Naive B cell (primary cell): ENCODE measurements around the gene ABCB4. TPM values are rescaled to one million over a fixed set of nuclear protein-coding genes. Genes with fewer than 3 reads are reported as not detected.

Experiments
- ATAC-seq, 2 donors: fragments of 150-1000 bp; cut with Tn5 transposase; 2 replicates each; pipeline ENCODE4 v1.10.0; 2021; ENCODE audit warnings: low read depth in 2 of 2, mild to moderate bottlenecking in 2 of 2, moderate library complexity in 2 of 2
- DNase-seq: peaks from one replicate; pipeline ENCODE4 v3.0.0; 2022
- H3K27ac Mint-ChIP-seq, 6 donors: one replicate each; pipeline ENCODE4 v1.8.0; 2020 to 2022; ENCODE audit warnings: mild to moderate bottlenecking in 6 of 6, mixed read lengths in 6 of 6, moderate library complexity in 5 of 6, inconsistent platforms in 2 of 6
- H3K27me3 Mint-ChIP-seq, 3 donors: one replicate each; pipeline ENCODE4 v1.8.0; 2021 to 2022; ENCODE audit warnings: mixed read lengths in 3 of 3, mild to moderate bottlenecking in 1 of 3
- H3K36me3 Mint-ChIP-seq, 2 donors: one replicate each; pipeline ENCODE4 v1.8.0; 2020 to 2022; ENCODE audit warnings: mixed read lengths in 2 of 2, inconsistent platforms in 1 of 2, mild to moderate bottlenecking in 1 of 2
- H3K4me1 Mint-ChIP-seq, 3 donors: one replicate each; pipeline ENCODE4 v1.8.0; 2020 to 2022; ENCODE audit warnings: mixed read lengths in 3 of 3, inconsistent platforms in 1 of 3, mild to moderate bottlenecking in 1 of 3, moderate library complexity in 1 of 3
- H3K4me3 Mint-ChIP-seq, 8 donors: one replicate each; pipeline ENCODE4 v1.8.0; 2020 to 2022; ENCODE audit warnings: mild to moderate bottlenecking in 8 of 8, mixed read lengths in 8 of 8, moderate library complexity in 8 of 8, inconsistent platforms in 2 of 8
- H3K9me3 Mint-ChIP-seq, 7 donors: one replicate each; pipeline ENCODE4 v1.8.0; 2020 to 2022; ENCODE audit warnings: mixed read lengths in 7 of 7, mild to moderate bottlenecking in 5 of 7, inconsistent platforms in 2 of 7, moderate library complexity in 1 of 7
- polyA plus RNA-seq, 6 donors: library from polyadenylated mRNA; unstranded; fragments of 300-500 nt; fragmentation: Illumina TruSeq; gene quantifications; one replicate each; pipeline ENCODE4 v1.2.3, GENCODE V29; 2021; ENCODE audit warnings: low read depth in 6 of 6

ABCB4 gene
- polyA plus RNA-seq, 6 donors from 2014 or later = 21.3 to 50.9 (median 28.0) TPM

DNA sequence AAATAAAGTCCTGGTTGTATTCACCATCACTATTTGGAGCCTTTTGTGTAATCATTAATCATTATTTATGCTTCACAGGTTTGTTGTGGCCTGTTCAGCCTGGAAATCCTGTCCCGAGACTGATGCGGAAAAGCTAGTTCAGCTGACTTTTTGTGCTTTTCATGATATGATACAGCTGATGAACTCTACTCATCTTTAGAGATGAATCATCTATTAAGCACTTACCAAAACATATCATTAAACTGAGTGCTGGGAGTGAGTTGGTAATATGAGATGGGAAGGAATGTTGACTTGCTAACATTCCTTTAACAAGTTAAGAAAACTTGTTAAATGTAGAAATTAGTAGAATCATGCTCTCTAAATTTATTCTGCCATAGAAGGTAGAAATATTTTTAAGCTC, 77.0 kb downstream of the ABCB4 start:
- Mint-ChIP-seq H3K9me3 (no peaks in the 10 kb centered on the region), H3K27ac (peak overlapping the region in 3 of 6 donors; percentile 14 to 44 (median 42)), H3K27me3 (no peaks in the 10 kb centered on the region), H3K36me3 (peaks cover 21 to 28% of the 10 kb centered on the region in 2 donors), H3K4me1 (peaks cover 0 to 5% (median 0%) of the 10 kb centered on the region in 3 donors), H3K4me3 (no peak overlapping the region)
- ATAC-seq = no peak
- no peak for DNase-seq

DNA sequence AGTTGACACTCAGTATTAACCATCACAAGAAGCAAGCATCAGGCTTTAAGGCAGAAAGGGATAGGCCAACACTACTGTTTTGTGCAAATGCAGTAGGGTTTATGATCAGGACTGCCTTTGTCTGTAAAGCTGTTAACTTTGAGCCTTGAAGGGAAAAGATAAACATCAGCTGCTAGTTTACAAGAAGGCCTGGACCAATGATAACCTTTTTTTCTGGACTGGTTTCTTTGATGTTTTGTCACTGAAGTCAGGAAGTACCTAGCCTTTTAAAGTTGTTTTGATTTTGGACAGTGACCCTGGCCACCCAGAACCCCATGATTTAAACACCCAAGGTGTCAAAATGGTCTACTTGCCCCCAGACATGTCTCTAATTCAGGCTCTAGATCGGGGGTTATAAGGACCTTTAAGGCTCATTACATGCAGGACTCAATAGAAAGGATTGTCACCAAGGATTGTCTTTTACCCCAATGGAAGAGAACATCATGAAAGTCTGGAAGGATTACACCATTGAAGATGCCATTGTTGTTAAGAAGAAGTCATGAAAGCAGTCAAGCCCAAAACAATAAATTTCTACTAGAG, 79.9 kb downstream of the ABCB4 start:
- Mint-ChIP-seq H3K36me3 (peaks cover 14 to 22% of the 10 kb centered on the region in 2 donors), H3K4me1 (peaks cover 0 to 5% (median 0%) of the 10 kb centered on the region in 3 donors), H3K9me3 (no peaks in the 10 kb centered on the region), H3K4me3 (no peak overlapping the region), H3K27me3 (no peaks in the 10 kb centered on the region), H3K27ac (no peak overlapping the region)
- ATAC-seq = no peak
- no peak for DNase-seq

DNA sequence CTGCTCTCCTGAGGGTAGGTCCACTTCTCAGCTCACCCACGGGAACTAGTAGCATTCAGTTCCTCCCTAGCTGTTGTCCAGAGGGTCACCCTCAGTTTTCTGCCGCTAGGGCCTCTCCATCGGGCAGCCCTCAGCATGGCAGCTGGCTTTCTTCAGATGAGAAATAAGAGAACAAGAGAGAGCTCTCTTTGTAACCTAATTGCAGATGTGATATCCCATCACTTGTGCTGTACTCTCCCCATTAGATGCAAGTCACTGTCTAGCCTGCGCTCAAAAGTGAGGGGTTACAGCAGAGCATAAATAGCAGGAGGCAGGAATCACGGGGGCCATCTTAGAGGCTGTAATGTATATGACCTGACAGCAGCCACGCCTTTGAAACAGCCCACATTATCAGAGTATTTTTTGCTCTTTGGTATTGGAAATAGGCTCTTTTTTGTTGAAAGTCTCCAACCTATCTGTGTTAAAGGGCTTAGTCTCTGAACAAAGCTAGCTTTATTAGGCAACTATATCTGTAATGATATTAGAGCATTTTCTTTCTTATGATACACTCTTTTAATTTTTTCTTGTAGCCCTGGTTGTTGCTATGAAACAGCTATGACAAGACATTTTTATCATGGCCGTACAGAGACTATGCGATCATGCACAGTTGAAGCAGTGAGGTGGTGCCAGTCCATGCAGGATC, 84.3 kb downstream of the ABCB4 start:
- Mint-ChIP-seq H3K4me1 (peaks cover 0 to 5% (median 2%) of the 10 kb centered on the region in 3 donors), H3K36me3 (peaks cover 20 to 26% of the 10 kb centered on the region in 2 donors), H3K4me3 (no peak overlapping the region), H3K27me3 (no peaks in the 10 kb centered on the region), H3K9me3 (peaks cover 0 to 4% (median 0%) of the 10 kb centered on the region in 7 donors), H3K27ac (no peak overlapping the region)
- DNase-seq (no peak), ATAC-seq (no peak)

DNA sequence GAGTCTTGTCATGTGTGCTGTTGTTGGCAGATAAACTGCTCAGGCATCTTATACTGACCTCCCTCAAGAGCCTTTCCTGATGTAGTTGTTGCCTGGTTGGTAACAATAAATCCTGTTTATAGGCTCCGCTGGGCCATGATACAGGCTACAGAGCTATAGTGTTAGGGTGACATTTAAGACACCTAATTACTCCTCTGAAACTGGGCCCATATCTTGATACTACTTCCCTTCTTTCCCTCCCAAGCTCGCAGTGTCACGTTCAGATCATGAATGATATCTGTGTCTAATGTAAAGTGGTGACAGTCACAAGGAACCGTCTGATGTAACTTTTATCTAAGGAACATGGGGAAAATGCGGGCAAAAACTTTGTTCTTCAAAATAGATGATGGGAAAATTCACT, 94.6 kb downstream of the ABCB4 start:
- ATAC-seq (no peak), DNase-seq (no peak)
- Mint-ChIP-seq H3K27ac (no peak overlapping the region), H3K4me1 (no peaks in the 10 kb centered on the region), H3K27me3 (no peaks in the 10 kb centered on the region), H3K4me3 (no peak overlapping the region), H3K36me3 (peaks cover 18 to 23% of the 10 kb centered on the region in 2 donors), H3K9me3 (peaks cover 0 to 2% (median 0%) of the 10 kb centered on the region in 7 donors)

DNA sequence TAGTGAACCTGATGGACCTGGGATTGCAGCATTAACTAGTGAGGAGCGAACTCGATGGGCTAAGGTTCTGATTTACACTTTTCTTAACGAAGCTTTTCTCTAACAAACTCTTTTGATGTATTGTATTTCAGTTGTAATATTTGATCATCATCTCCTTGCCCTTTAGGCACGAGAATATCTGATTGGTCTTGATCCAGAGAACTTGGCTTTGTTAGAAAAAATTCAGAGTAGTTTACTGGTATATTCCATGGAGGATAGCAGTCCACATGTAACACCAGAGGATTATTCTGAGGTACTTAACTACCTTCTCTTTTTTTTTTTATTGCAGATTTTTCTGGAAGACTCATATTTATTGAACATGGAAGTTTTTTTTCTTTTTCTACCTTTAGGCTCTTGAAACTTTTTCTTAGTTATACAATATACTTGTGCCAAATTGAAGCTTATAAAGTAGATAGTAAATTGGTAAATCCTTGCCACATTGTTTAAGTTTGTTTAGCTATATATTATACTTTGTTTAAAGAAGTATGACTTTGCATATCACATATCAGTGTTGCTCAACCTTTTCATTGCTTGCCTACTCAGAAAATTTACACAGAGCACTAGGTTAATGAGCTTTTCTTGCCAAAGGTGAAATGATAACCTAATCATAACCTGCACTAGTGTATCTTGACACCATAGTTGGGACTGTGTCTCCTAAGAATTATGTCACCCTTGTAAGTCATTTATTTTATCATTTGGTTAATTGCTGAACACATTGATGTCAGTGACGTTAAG, 99.6 kb downstream of the ABCB4 start:
- no peaks in the 10 kb centered on the region for H3K27me3 Mint-ChIP-seq
- peaks cover 7 to 19% of the 10 kb centered on the region in 2 donors for H3K36me3 Mint-ChIP-seq
- H3K27ac Mint-ChIP-seq = no peak overlapping the region
- H3K4me3 Mint-ChIP-seq = no peak overlapping the region
- H3K4me1 Mint-ChIP-seq = no peaks in the 10 kb centered on the region
- ATAC-seq (no peak), DNase-seq (no peak)
- no peaks in the 10 kb centered on the region for H3K9me3 Mint-ChIP-seq

DNA sequence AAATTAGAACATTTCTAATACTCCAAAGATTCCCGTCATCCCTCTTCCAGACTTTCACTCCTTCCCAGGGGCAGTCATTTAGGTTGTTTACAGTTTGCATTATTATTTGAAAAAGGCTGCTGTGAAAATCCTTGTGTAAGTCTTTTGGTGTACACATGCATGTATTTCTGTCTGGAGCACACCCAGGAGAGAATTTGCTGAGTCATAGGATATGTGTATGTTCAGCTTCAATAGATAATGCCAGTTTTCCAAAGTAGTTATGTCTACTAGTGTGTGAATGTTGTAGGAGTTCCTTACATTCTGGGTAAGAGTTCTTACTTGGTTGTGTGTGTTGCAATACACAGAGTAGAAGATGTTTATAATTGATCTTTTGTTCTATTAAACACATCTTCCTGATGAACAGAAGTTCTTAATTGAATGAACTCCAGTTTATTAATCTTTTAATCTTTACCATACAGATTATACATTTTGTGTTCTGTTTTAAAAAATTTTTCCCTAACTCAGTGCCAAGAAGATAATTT, 104.8 kb downstream of the ABCB4 start:
- DNase-seq (no peak), ATAC-seq (no peak)
- no peak overlapping the region for H3K27ac Mint-ChIP-seq
- no peaks in the 10 kb centered on the region for H3K4me1 Mint-ChIP-seq
- no peaks in the 10 kb centered on the region for H3K27me3 Mint-ChIP-seq
- peaks cover 0 to 8% of the 10 kb centered on the region in 2 donors for H3K36me3 Mint-ChIP-seq
- H3K9me3 Mint-ChIP-seq = no peaks in the 10 kb centered on the region
- H3K4me3 Mint-ChIP-seq = no peak overlapping the region

DNA sequence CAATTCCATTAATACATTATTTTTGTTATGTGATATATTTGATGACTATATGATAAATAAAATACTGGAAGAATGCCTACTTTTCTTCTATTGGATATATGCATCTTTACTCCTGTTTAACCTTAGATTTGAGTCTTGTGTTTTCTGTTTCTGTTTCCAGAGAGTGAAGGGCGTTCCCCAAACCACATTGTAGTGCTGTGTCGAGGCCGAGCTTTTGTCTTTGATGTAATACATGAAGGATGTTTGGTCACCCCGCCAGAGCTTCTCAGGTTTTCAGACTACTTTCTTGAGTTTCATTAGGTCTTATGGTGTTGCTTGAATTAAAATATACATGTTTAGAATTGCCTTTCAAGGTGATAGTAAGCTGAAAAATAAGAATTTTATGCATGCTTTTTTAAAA, 106.3 kb downstream of the ABCB4 start:
- no peaks in the 10 kb centered on the region for H3K4me1 Mint-ChIP-seq
- DNase-seq = no peak
- H3K27me3 Mint-ChIP-seq = no peaks in the 10 kb centered on the region

DNA sequence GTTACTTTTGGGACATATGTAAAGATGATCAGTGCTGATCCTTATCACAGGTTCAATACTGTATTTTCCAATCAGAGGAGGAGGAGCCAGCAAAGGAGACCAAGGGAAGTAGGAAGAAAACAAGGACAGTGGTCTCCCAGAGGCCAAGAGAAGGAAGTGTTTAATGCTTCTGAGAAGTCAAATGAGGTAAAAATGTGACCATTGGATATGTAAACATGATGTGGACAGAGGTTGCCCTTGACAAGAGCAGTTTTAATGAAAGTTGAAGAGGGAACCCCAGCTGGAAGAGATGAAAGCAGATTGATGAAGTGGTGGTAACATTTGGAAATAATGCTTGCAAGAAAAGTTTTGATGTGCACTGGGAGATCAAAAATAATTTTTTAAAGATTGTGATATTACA, 111.2 kb downstream of the ABCB4 start:
- Mint-ChIP-seq H3K9me3 (no peaks in the 10 kb centered on the region), H3K4me3 (no peak overlapping the region), H3K36me3 (no peaks in the 10 kb centered on the region), H3K27me3 (no peaks in the 10 kb centered on the region), H3K27ac (no peak overlapping the region), H3K4me1 (no peaks in the 10 kb centered on the region)
- DNase-seq (no peak), ATAC-seq (no peak)

More for the DNA sequence above, 106.3 kb downstream of the ABCB4 start:
- Mint-ChIP-seq H3K4me3 (no peak overlapping the region), H3K9me3 (no peaks in the 10 kb centered on the region), H3K36me3 (peaks cover 0 to 8% of the 10 kb centered on the region in 2 donors), H3K27ac (no peak overlapping the region)
- no peak for ATAC-seq

DNA sequence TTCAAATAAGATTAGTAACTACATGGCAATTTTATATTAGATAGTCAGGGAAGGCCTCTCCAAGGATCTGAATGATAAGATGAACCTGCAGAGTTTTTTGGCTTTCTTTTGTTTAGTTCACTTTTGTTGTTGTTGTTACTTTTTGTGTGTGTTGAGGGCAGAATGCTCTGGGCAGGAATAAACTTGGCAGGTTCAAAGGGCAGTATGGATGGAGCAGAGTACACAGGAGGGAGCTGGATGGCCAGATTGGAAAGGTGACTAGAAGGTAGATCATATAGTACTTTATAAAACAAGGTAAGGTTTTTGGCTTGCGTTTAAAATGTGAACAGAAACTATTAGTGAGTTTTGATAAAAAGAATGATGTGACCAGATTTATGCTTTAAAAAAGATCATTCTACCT, 112.1 kb downstream of the ABCB4 start:
- no peak overlapping the region for H3K4me3 Mint-ChIP-seq
- no peaks in the 10 kb centered on the region for H3K36me3 Mint-ChIP-seq
- no peak for DNase-seq
- H3K27ac Mint-ChIP-seq = no peak overlapping the region
- no peaks in the 10 kb centered on the region for H3K9me3 Mint-ChIP-seq
- no peaks in the 10 kb centered on the region for H3K4me1 Mint-ChIP-seq
- ATAC-seq = no peak
- H3K27me3 Mint-ChIP-seq = no peaks in the 10 kb centered on the region

DNA sequence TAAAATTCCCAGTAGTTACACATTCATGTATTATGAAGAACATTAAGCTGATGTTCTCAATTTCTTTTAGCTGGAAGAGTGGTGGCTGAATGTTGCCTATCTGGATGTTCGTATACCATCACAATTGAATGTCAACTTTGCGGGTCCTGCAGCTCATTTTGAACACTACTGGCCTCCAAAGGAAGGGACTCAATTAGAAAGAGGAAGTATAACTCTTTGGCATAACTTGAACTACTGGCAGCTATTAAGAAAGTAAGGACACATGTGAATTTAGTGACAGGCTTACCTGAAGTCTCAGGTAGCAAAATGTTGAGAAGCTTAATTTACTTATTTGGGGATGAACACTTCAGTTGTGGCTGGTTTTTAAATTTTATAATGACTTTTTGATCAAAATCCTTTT, 114.2 kb downstream of the ABCB4 start:
- no peak for ATAC-seq
- Mint-ChIP-seq H3K4me1 (no peaks in the 10 kb centered on the region), H3K27ac (no peak overlapping the region), H3K4me3 (no peak overlapping the region), H3K36me3 (peaks cover 3 to 5% of the 10 kb centered on the region in 2 donors), H3K9me3 (no peaks in the 10 kb centered on the region), H3K27me3 (no peaks in the 10 kb centered on the region)
- no peak for DNase-seq

DNA sequence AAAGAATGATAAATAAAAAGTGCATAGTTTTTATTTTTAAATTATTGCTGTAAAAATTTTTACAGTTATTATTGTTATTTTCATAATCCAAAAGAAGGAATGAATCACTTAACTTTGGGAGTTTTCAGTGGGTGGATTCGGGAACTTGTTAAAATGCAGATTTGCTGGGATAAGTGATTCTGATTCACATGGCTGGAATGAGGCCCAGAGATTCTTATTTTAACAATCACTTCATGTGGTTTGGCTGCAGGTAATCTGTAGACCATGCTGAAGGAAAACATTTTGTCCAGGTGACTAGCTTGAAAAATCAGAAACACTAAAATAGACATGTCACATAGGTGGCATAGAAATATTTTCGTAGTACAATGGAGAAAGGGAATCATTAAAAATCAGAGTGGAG, 116.1 kb downstream of the ABCB4 start:
- no peak for ATAC-seq
- DNase-seq = no peak
- H3K27ac Mint-ChIP-seq = no peak overlapping the region
- H3K36me3 Mint-ChIP-seq = peaks cover 12 to 13% of the 10 kb centered on the region in 2 donors
- H3K27me3 Mint-ChIP-seq = no peaks in the 10 kb centered on the region
- H3K4me3 Mint-ChIP-seq = no peak overlapping the region
- no peaks in the 10 kb centered on the region for H3K4me1 Mint-ChIP-seq
- peaks cover 0 to 14% (median 6%) of the 10 kb centered on the region in 7 donors for H3K9me3 Mint-ChIP-seq

DNA sequence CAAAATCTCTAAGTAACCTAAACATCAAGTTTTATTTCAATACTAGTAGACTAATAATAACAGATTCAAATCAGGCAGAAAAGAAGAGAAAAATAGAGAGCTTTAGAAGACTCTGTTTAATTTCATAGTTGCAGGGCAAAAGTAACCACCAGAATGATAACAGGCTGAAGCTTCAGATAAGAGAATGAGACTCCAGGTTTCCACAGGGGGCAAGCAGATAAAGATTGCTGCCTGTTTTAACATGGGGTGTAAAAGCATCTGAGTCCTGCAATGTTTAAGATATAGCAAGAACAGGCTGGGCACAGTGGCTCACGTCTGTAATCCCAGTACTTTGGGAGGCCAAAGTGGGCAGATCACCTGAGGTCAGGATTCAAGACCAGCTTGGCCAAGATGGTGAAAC, 119.0 kb downstream of the ABCB4 start:
- Mint-ChIP-seq H3K27me3 (no peaks in the 10 kb centered on the region), H3K9me3 (peaks cover 0 to 19% (median 13%) of the 10 kb centered on the region in 7 donors), H3K4me3 (no peak overlapping the region), H3K27ac (peak overlapping the region in 1 of 6 donors; percentile 19), H3K36me3 (peaks cover 21 to 23% of the 10 kb centered on the region in 2 donors), H3K4me1 (no peaks in the 10 kb centered on the region)
- DNase-seq (no peak), ATAC-seq (no peak)

DNA sequence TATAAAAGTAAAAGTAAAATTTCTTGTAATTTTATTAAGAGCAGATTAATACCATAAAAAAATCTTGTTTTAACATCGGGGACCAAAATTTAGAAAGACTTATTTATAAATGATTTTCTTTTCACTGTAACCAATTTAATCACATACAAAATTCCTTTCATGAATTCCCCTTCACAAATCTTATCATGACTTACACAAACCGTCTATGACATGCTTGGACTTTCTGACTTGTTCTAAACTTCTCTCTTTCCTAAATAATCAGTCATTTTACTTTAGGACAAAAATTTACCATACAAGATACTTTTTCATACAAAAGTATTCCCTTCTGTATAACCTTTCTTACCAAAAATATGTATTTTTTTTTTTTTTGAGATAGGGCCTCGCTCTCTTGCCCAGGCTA, 120.7 kb downstream of the ABCB4 start:
- Mint-ChIP-seq H3K9me3 (peaks cover 0 to 19% (median 13%) of the 10 kb centered on the region in 7 donors), H3K4me3 (no peak overlapping the region), H3K27ac (no peak overlapping the region), H3K27me3 (no peaks in the 10 kb centered on the region), H3K4me1 (no peaks in the 10 kb centered on the region), H3K36me3 (peaks cover 21 to 29% of the 10 kb centered on the region in 2 donors)
- ATAC-seq = no peak
- no peak for DNase-seq
